IMR-90 (cell line): ENCODE measurements around the gene CIC. TPM values are rescaled to one million over a fixed set of nuclear protein-coding genes. Genes with fewer than 3 reads are reported as not detected.

Experiments
- ATAC-seq: fragments of 200-7000 bp; cut with Tn5 transposase; 2 replicates; pipeline ENCODE4 v1.9.1; 2020; ENCODE audit warnings: low read depth, mild to moderate bottlenecking, moderate library complexity
- BruUV-seq: library from RNA; stranded (reverse); fragments of 400-500 nt; replicated peaks from 2 replicates; lab custom pipeline; 2021; lab: Mats Ljungman, UMichigan
- CTCF ChIA-PET: fragments of 300-600 bp; formaldehyde crosslinking; extraction: SDS; loops from one replicate; lab custom pipeline; 2021; ENCODE audit warnings: antibody characterized with exemption; lab: Yijun Ruan, JAX
- POLR2A ChIA-PET: fragments of 300-600 bp; sonication (Branson Sonifier 250); formaldehyde crosslinking; loops from one replicate; lab custom pipeline; 2022; ENCODE audit warnings: antibody characterized with exemption; ENCODE audit not compliant: unreplicated experiment; lab: Charles Lee
- DNase-seq: peaks from one replicate; pipeline ENCODE4 v3.0.0; 2013
- H2AFZ ChIP-seq: replicated peaks from 2 replicates; pipeline ENCODE3; 2013; ENCODE audit warnings: low read length, mild to moderate bottlenecking; ENCODE audit not compliant: poor library complexity
- H2AK5ac ChIP-seq: 2 replicates; pipeline ENCODE4 v1.6.1; 2013; ENCODE audit warnings: low read depth, low read length, inconsistent platforms
- H2AK9ac ChIP-seq: replicated peaks from 2 replicates; pipeline ENCODE3; 2013; ENCODE audit warnings: mild to moderate bottlenecking, low read depth, low read length, moderate library complexity; ENCODE audit not compliant: poor library complexity
- H2BK120ac ChIP-seq: 2 replicates; pipeline ENCODE4 v1.6.1; 2013; ENCODE audit warnings: low read depth, low read length, inconsistent platforms
- H2BK15ac ChIP-seq: 3 replicates; pipeline ENCODE4 v1.6.1; 2013; ENCODE audit warnings: low read depth, low read length, inconsistent platforms
- H2BK20ac ChIP-seq: 2 replicates; pipeline ENCODE4 v1.6.1; 2013; ENCODE audit warnings: low read depth, mild to moderate bottlenecking, inconsistent platforms, low read length, moderate library complexity
- H2BK5ac ChIP-seq: 2 replicates; pipeline ENCODE4 v1.6.1; 2013; ENCODE audit warnings: mild to moderate bottlenecking, low read depth, low read length, inconsistent platforms; ENCODE audit not compliant: poor library complexity, severe bottlenecking
- H3K14ac ChIP-seq: replicated peaks from 2 replicates; pipeline ENCODE4 v1.6.1; 2013; ENCODE audit warnings: low read depth, low read length, inconsistent platforms
- H3K18ac ChIP-seq: 2 replicates; pipeline ENCODE4 v1.6.1; 2013; ENCODE audit warnings: low read depth, low read length, control low read depth
- H3K23ac ChIP-seq: 2 replicates; pipeline ENCODE4 v1.6.1; 2013; ENCODE audit warnings: low read depth, low read length, inconsistent platforms
- H3K27ac ChIP-seq: 2 replicates; pipeline ENCODE4 v1.5.1; 2013; ENCODE audit warnings: mild to moderate bottlenecking, control low read depth, low read length; ENCODE audit not compliant: insufficient read depth
- H3K27me3 ChIP-seq: 2 replicates; pipeline ENCODE4 v1.6.1; 2013; ENCODE audit warnings: low read length; ENCODE audit not compliant: control insufficient read depth, insufficient read depth
- H3K36me3 ChIP-seq: 2 replicates; pipeline ENCODE4 v1.6.1; 2013; ENCODE audit warnings: low read length, mixed read lengths; ENCODE audit not compliant: control insufficient read depth, insufficient read depth
- H3K4ac ChIP-seq: 2 replicates; pipeline ENCODE4 v1.6.1; 2013; ENCODE audit warnings: low read depth, low read length, inconsistent platforms
- H3K4me1 ChIP-seq: 2 replicates; pipeline ENCODE4 v1.6.1; 2013; ENCODE audit warnings: low read length, mixed read lengths; ENCODE audit not compliant: control insufficient read depth, insufficient read depth
- H3K4me2 ChIP-seq: 2 replicates; pipeline ENCODE4 v1.6.1; 2013; ENCODE audit warnings: low read depth, mild to moderate bottlenecking, control low read depth, low read length, moderate library complexity
- H3K4me3 ChIP-seq: 2 replicates; pipeline ENCODE4 v1.5.1; 2013; ENCODE audit warnings: low read depth, mild to moderate bottlenecking, control low read depth, low read length, moderate library complexity; ENCODE audit not compliant: insufficient read depth
- H3K56ac ChIP-seq: 2 replicates; pipeline ENCODE4 v1.6.1; 2013; ENCODE audit warnings: low read length, inconsistent platforms; ENCODE audit not compliant: insufficient read depth; ENCODE audit errors: extremely low read depth
- H3K79me1 ChIP-seq, 2 experiments: 2 replicates each; pipeline ENCODE4 v1.6.1; 2013; ENCODE audit warnings: low read length in 2 of 2, inconsistent platforms in 1 of 2, low read depth in 1 of 2
- H3K9ac ChIP-seq: 2 replicates; pipeline ENCODE4 v1.6.1; 2013; ENCODE audit warnings: low read depth, low read length, control low read depth
- H3K9me1 ChIP-seq: 2 replicates; pipeline ENCODE4 v1.6.1; 2013; ENCODE audit warnings: low read length, inconsistent platforms; ENCODE audit not compliant: insufficient read depth
- H3K9me3 ChIP-seq: 2 replicates; pipeline ENCODE4 v1.6.1; 2013; ENCODE audit warnings: low read length; ENCODE audit not compliant: control insufficient read depth, insufficient read depth
- H4K20me1 ChIP-seq: 2 replicates; pipeline ENCODE4 v1.6.1; 2013; ENCODE audit warnings: low read length, inconsistent platforms; ENCODE audit not compliant: insufficient read depth
- H4K5ac ChIP-seq: 2 replicates; pipeline ENCODE4 v1.6.1; 2013; ENCODE audit warnings: mild to moderate bottlenecking, low read depth, low read length, control low read depth
- H4K8ac ChIP-seq, 2 experiments: 2 replicates each; pipeline ENCODE4 v1.6.1; 2013; ENCODE audit warnings: low read depth in 2 of 2, low read length in 2 of 2, control low read depth in 1 of 2, inconsistent platforms in 1 of 2
- H4K91ac ChIP-seq: 2 replicates; pipeline ENCODE4 v1.6.1; 2013; ENCODE audit warnings: low read depth, low read length, inconsistent platforms; ENCODE audit not compliant: insufficient read depth
- BHLHE40 ChIP-seq: fragments of 150-350 bp; IDR thresholded peaks from 2 replicates; pipeline ENCODE4 v1.6.1; 2016; ENCODE audit warnings: mild to moderate bottlenecking, low read depth, low read length
- CEBPB ChIP-seq: IDR thresholded peaks from 2 replicates; pipeline ENCODE4 v1.6.1; 2012; ENCODE audit warnings: low read depth, low read length, improper control_type of control experiment
- CHD1 ChIP-seq: IDR thresholded peaks from 2 replicates; pipeline ENCODE4 v1.6.1; 2012; ENCODE audit warnings: low read depth, low read length, improper control_type of control experiment
- FOS ChIP-seq: fragments of 150-350 bp; IDR thresholded peaks from 2 replicates; pipeline ENCODE4 v1.6.1; 2016; ENCODE audit warnings: low read depth, low read length
- MAFK ChIP-seq: IDR thresholded peaks from 2 replicates; pipeline ENCODE4 v1.6.1; 2012; ENCODE audit warnings: low read depth, low read length, improper control_type of control experiment
- MXI1 ChIP-seq: IDR thresholded peaks from 2 replicates; pipeline ENCODE4 v1.6.1; 2012; ENCODE audit warnings: low read depth, mild to moderate bottlenecking, low read length, moderate library complexity, borderline replicate concordance
- NFE2L2 ChIP-seq: fragments of 150-350 bp; IDR thresholded peaks from 2 replicates; pipeline ENCODE4 v1.6.1; 2016; ENCODE audit warnings: low read depth, mild to moderate bottlenecking, low read length
- POLR2A ChIP-seq: IDR thresholded peaks from 2 replicates; pipeline ENCODE4 v1.6.1; 2012; ENCODE audit warnings: mild to moderate bottlenecking, low read depth, low read length
- RCOR1 ChIP-seq: IDR thresholded peaks from 2 replicates; pipeline ENCODE4 v1.6.1; 2012; ENCODE audit warnings: mild to moderate bottlenecking, low read length, improper control_type of control experiment; ENCODE audit not compliant: insufficient replicate concordance
- RFX5 ChIP-seq: IDR thresholded peaks from 2 replicates; pipeline ENCODE4 v1.8.0; 2012; ENCODE audit warnings: low read depth, mild to moderate bottlenecking, low read length, moderate library complexity
- SMC3 ChIP-seq: fragments of 150-350 bp; IDR thresholded peaks from 2 replicates; pipeline ENCODE4 v1.6.1; 2016; ENCODE audit warnings: low read depth, mild to moderate bottlenecking, antibody characterized with exemption, low read length, moderate library complexity
- WGBS, 2 experiments: methylation state at CpG; one replicate each; pipeline versions ENCODE4 v1.1.5 to v1.1.7; 2013; ENCODE audit warnings: missing lambda C conversion rate in 2 of 2; ENCODE audit not compliant: insufficient read length in 1 of 2; ENCODE audit errors: extremely low coverage in 2 of 2; 5-methylcytosine and 5-hydroxymethylcytosine counted together
- dilution Hi-C: fragments of 300-500 bp; cut with HindIII; formaldehyde crosslinking; loops from one replicate; pipeline ENCODE4 v1.14.3; 2018; ENCODE audit warnings: low sequenced_read_pairs; ENCODE audit not compliant: unreplicated experiment
- in situ Hi-C: fragments of 300-500 bp; cut with MboI; formaldehyde crosslinking; loops from 3 replicates; pipeline ENCODE4 v1.14.3; 2019; ENCODE audit warnings: low sequenced_read_pairs, inconsistent platforms, mixed read lengths
- intact Hi-C: fragments of 100-400 bp; cut with micrococcal nuclease; formaldehyde crosslinking; loops from 2 replicates; pipeline ENCODE4 v1.10.0; 2022
- polyA plus RNA-seq, 3 experiments: library from polyadenylated mRNA; depleted of rRNA; stranded (reverse); fragments of >200 nt; gene quantifications; 2 replicates each; pipeline ENCODE4 v1.2.3, GENCODE V29; 2012; ENCODE audit warnings: low replicate concordance in 1 of 3
- total RNA-seq: library from RNA; depleted of rRNA; stranded (reverse); fragments of >200 nt; gene quantifications from 2 replicates; pipeline ENCODE4 v1.2.3, GENCODE V29; 2012
- TF ChIP-seq, protein P1 (sequence below): fragments of 150-350 bp; IDR thresholded peaks from 2 replicates; pipeline ENCODE4 v1.6.1; 2017; ENCODE audit warnings: mild to moderate bottlenecking, antibody characterized with exemption, low read length, low read depth
- TF ChIP-seq, protein P2 (sequence below): conservative IDR thresholded peaks from 2 replicates; pipeline ENCODE4 v1.5.1; 2012; ENCODE audit warnings: mild to moderate bottlenecking, low read depth, low read length, improper control_type of control experiment
- TF ChIP-seq, protein P3 (sequence below): fragments of 150-350 bp; IDR thresholded peaks from 2 replicates; pipeline ENCODE4 v1.6.1; 2016; ENCODE audit warnings: low read depth, mild to moderate bottlenecking, low read length, moderate library complexity, borderline replicate concordance

The CIC gene
- total and polyA plus RNA-seq, 2 of the 4 experiments (the other 2 are of a cell fraction): 1.8 to 23.2 TPM

DNA sequence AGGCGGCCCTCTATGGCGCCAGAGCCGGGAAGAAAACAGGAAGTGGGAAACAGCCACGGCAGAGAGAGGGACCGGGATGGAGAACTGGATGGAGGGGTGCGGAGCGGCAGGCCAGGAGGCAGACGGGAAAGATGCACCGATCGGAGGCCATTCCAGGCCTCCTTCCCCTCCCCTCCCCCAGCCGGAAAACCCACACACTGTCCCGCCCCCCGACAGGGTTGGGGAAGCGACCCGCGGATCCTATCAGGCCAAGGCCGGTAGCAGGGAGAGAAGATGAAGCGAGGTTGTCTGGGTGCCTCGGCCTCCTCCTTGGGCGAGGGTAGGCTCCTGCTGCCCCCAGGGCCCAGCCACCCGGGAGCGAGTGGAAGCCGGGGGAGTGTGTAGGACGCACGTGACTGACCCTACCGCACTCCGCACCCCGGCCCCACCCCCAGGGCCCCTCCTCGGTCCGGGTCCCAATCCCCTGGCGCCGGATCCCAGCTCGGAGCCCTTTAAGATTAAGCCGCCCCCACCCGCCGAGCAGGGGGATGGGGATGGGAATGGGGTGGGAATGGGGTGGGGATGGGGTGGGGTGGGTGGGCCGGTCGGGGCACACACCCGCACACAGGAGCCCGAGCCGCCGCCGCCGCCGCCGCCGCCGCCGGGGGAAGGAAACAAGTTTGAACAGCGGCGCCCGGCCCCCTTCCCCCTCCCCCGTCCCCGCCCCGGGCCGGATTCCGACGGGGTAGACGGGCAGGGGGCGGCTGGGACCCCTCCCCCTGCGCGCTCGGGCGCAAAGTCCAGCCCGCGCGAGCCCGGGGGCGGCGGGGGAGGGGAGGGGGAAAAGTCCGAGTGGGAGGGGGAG is 15.6 kb upstream of the CIC start:
- Histone ChIP-seq H4K8ac (peak overlapping the region; percentile 75 to 84; a peak in 3 of 4 replicates), H2AFZ (peak overlapping the region; percentile 91), H4K5ac (0 out of 2 replicates have a peak overlapping the region, but pooled peaks have one; percentile 2), H2BK15ac (peak overlapping the region; percentile 7; the same call in 1 of the 3 replicates), H2AK9ac (peak overlapping the region; percentile 100), H3K4me2 (peak overlapping the region; percentile 91), H3K4me1 (peaks cover 19% of the 10 kb centered on the region), H3K23ac (peak overlapping the region; percentile 77), H3K79me1 (peaks cover 6 to 37% of the 10 kb centered on the region in 2 experiments), H3K27ac (peak overlapping the region; percentile 100), H4K91ac (peak overlapping the region; percentile 84), H3K9me1 (peaks cover 7% of the 10 kb centered on the region; the same call in 1 of the 2 replicates), H3K4me3 (peak overlapping the region; percentile 99), H3K4ac (peak overlapping the region; percentile 82), H2AK5ac (peak overlapping the region; percentile 90), H2BK120ac (peak overlapping the region; percentile 61), H3K36me3 (peaks cover 12% of the 10 kb centered on the region), H4K20me1 (peaks cover 40% of the 10 kb centered on the region), H3K56ac (peak overlapping the region; percentile 79), H2BK20ac (no peak overlapping the region), H3K27me3 (no peaks in the 10 kb centered on the region), H3K9ac (peak overlapping the region; percentile 98), H3K9me3 (no peaks in the 10 kb centered on the region), H3K14ac (peak overlapping the region; percentile 65), H2BK5ac (peak overlapping the region; percentile 92), H3K18ac (peak overlapping the region; percentile 17; the same call in 1 of the 2 replicates)
- ChIA-PET POLR2A (no interaction called here), CTCF (no interaction called here)
- BruUV-seq: no TSS peak
- peak; percentile 26 for DNase-seq
- no CpG with 5 or more reads among the region's 71 CpGs for WGBS, 2 experiments
- intact Hi-C loops (loop anchor here (2.0 kb wide), 1 partner anchor 27 kb away; no protein-coding TSS in a partner anchor), in situ Hi-C loops (no loop called here), dilution Hi-C loops (no loop called here)
- ATAC-seq: peak; percentile 14
- TF ChIP-seq MAFK (no peak), SMC3 (no peak), FOS (no peak), POLR2A (no peak), BHLHE40 (peak; percentile 60), NFE2L2 (no peak), CHD1 (no peak; the same call in 1 of the 2 replicates), RCOR1 (no peak), MXI1 (peak; percentile 34; the same call in 1 of the 2 replicates), CEBPB (no peak), RFX5 (no peak)
- TF ChIP-seq, protein P1, sequence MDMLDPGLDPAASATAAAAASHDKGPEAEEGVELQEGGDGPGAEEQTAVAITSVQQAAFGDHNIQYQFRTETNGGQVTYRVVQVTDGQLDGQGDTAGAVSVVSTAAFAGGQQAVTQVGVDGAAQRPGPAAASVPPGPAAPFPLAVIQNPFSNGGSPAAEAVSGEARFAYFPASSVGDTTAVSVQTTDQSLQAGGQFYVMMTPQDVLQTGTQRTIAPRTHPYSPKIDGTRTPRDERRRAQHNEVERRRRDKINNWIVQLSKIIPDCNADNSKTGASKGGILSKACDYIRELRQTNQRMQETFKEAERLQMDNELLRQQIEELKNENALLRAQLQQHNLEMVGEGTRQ: peak; percentile 42; the same call in 1 of the 2 replicates
- TF ChIP-seq, protein P2, sequence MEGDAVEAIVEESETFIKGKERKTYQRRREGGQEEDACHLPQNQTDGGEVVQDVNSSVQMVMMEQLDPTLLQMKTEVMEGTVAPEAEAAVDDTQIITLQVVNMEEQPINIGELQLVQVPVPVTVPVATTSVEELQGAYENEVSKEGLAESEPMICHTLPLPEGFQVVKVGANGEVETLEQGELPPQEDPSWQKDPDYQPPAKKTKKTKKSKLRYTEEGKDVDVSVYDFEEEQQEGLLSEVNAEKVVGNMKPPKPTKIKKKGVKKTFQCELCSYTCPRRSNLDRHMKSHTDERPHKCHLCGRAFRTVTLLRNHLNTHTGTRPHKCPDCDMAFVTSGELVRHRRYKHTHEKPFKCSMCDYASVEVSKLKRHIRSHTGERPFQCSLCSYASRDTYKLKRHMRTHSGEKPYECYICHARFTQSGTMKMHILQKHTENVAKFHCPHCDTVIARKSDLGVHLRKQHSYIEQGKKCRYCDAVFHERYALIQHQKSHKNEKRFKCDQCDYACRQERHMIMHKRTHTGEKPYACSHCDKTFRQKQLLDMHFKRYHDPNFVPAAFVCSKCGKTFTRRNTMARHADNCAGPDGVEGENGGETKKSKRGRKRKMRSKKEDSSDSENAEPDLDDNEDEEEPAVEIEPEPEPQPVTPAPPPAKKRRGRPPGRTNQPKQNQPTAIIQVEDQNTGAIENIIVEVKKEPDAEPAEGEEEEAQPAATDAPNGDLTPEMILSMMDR: no peak
- TF ChIP-seq, protein P3, sequence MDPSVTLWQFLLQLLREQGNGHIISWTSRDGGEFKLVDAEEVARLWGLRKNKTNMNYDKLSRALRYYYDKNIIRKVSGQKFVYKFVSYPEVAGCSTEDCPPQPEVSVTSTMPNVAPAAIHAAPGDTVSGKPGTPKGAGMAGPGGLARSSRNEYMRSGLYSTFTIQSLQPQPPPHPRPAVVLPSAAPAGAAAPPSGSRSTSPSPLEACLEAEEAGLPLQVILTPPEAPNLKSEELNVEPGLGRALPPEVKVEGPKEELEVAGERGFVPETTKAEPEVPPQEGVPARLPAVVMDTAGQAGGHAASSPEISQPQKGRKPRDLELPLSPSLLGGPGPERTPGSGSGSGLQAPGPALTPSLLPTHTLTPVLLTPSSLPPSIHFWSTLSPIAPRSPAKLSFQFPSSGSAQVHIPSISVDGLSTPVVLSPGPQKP: no peak
